HepG2 (cell line): ENCODE data around the gene NFYC. TPM values are rescaled to one million over a fixed set of nuclear protein-coding genes. Genes with fewer than 3 reads are reported as not detected.

Experiments used
- CREM ChIP-seq, 2 experiments: sonication (generic) in 1 of 2; formaldehyde crosslinking in 1 of 2; IDR thresholded peaks; 2 replicates each; pipeline versions ENCODE4 v1.4.0 to v1.6.1; 2016 to 2020; ENCODE audit warnings: antibody characterized with exemption in 1 of 2, mild to moderate bottlenecking in 1 of 2, missing genetic modification reagents in 1 of 2
- EP300 ChIP-seq, 3 experiments: sonication (generic) in 1 of 3; formaldehyde crosslinking in 1 of 3; IDR thresholded peaks; 2 replicates each; pipeline versions ENCODE4 v1.5.1 to v1.6.1; 2011 to 2020; ENCODE audit warnings: low read depth in 2 of 3, low read length in 2 of 3, borderline replicate concordance in 1 of 3, improper control_type of control experiment in 1 of 3, mild to moderate bottlenecking in 1 of 3, missing genetic modification reagents in 1 of 3, moderate library complexity in 1 of 3
- EZH2 ChIP-seq: conservative IDR thresholded peaks from 2 replicates; pipeline ENCODE4 v1.6.1; 2012; ENCODE audit warnings: mild to moderate bottlenecking, low read depth, low read length, moderate library complexity
- FOXP4 ChIP-seq: sonication (generic); formaldehyde crosslinking; IDR thresholded peaks from 2 replicates; pipeline ENCODE4 v1.4.0; 2020; ENCODE audit warnings: missing genetic modification reagents
- GATAD2A ChIP-seq: IDR thresholded peaks from 2 replicates; pipeline ENCODE4 v1.6.1; 2016
- MAFG ChIP-seq: sonication (generic); formaldehyde crosslinking; IDR thresholded peaks from 2 replicates; pipeline ENCODE4 v1.5.1; 2020; ENCODE audit warnings: mild to moderate bottlenecking, missing genetic modification reagents
- MIXL1 ChIP-seq: IDR thresholded peaks from 2 replicates; pipeline ENCODE4 v1.6.1; 2016
- PAWR ChIP-seq: sonication (generic); formaldehyde crosslinking; IDR thresholded peaks from 2 replicates; pipeline ENCODE4 v1.4.0; 2020; ENCODE audit warnings: missing genetic modification reagents, mild to moderate bottlenecking, borderline replicate concordance
- PHF20 ChIP-seq: sonication (generic); formaldehyde crosslinking; IDR thresholded peaks from 2 replicates; pipeline ENCODE4 v1.5.0; 2020; ENCODE audit warnings: mild to moderate bottlenecking, missing genetic modification reagents
- POLR2AphosphoS5 ChIP-seq: IDR thresholded peaks from 2 replicates; pipeline ENCODE4 v1.6.1; 2012; ENCODE audit warnings: low read depth, low read length
- RAD21 ChIP-seq: fragments of 450-650 bp; formaldehyde crosslinking; IDR thresholded peaks from 2 replicates; pipeline ENCODE4 v1.5.0; 2020; ENCODE audit warnings: mild to moderate bottlenecking
- RBAK ChIP-seq: sonication (generic); formaldehyde crosslinking; IDR thresholded peaks from 2 replicates; pipeline ENCODE4 v1.5.1; 2020; ENCODE audit warnings: mild to moderate bottlenecking, missing genetic modification reagents
- SKIL ChIP-seq: sonication (generic); formaldehyde crosslinking; IDR thresholded peaks from 2 replicates; pipeline ENCODE4 v1.8.0; 2022; ENCODE audit warnings: missing genetic modification reagents, mild to moderate bottlenecking, moderate library complexity, borderline replicate concordance
- TFAP4 ChIP-seq: sonication (generic); IDR thresholded peaks from 2 replicates; pipeline ENCODE4 v1.6.1; 2016; ENCODE audit warnings: low read depth, borderline replicate concordance
- TOPORS ChIP-seq: sonication (generic); formaldehyde crosslinking; IDR thresholded peaks from 2 replicates; pipeline ENCODE4 v1.8.0; 2023; ENCODE audit warnings: mild to moderate bottlenecking, missing genetic modification reagents
- ZNF10 ChIP-seq: sonication (generic); formaldehyde crosslinking; IDR thresholded peaks from 2 replicates; pipeline ENCODE4 v1.4.0; 2020; ENCODE audit warnings: mild to moderate bottlenecking, low read depth, missing genetic modification reagents, borderline replicate concordance
- ZNF431 ChIP-seq: sonication (generic); formaldehyde crosslinking; IDR thresholded peaks from 2 replicates; pipeline ENCODE4 v1.9.0; 2022; ENCODE audit warnings: missing genetic modification reagents, low read depth, mild to moderate bottlenecking, borderline replicate concordance
- ZNF577 ChIP-seq: sonication (generic); formaldehyde crosslinking; IDR thresholded peaks from 2 replicates; pipeline ENCODE4 v1.4.0; 2020; ENCODE audit warnings: mild to moderate bottlenecking, low read depth, missing genetic modification reagents, borderline replicate concordance
- ZNF720 ChIP-seq: sonication (generic); formaldehyde crosslinking; IDR thresholded peaks from 2 replicates; pipeline ENCODE4 v1.4.0; 2020; ENCODE audit warnings: missing genetic modification reagents
- ZNF788 ChIP-seq: sonication (generic); formaldehyde crosslinking; IDR thresholded peaks from 2 replicates; pipeline ENCODE4 v1.5.0; 2020; ENCODE audit warnings: mild to moderate bottlenecking, missing genetic modification reagents, borderline replicate concordance
- ZSCAN20 ChIP-seq: sonication (generic); formaldehyde crosslinking; IDR thresholded peaks from 2 replicates; pipeline ENCODE4 v1.4.0; 2020; ENCODE audit warnings: missing genetic modification reagents, mild to moderate bottlenecking, borderline replicate concordance
- polyA plus RNA-seq, 8 experiments: library from polyadenylated mRNA; depleted of rRNA in 3 of 8; stranded (reverse) in 7 of 8; unstranded in 1 of 8; fragments of >200 nt; fragmentation: Illumina TruSeq in 4 of 8; extraction: Trizol in 4 of 8; gene quantifications; 2 replicates each; pipeline versions ENCODE4 v1.2.1 to v1.2.3, GENCODE V29; 2011 to 2016; ENCODE audit warnings: low read depth in 4 of 8, missing spikeins in 1 of 8, mixed read lengths in 1 of 8; ENCODE audit not compliant: insufficient read depth in 1 of 8
- total RNA-seq, 5 experiments: library from RNA; depleted of rRNA; stranded (reverse); fragments of >200 nt; fragmentation: Illumina TruSeq; extraction: Trizol; gene quantifications; 2 replicates each; pipeline ENCODE4 v1.2.3, GENCODE V29; 2016; ENCODE audit warnings: low read depth in 1 of 5
- TF ChIP-seq, protein P1 (sequence below): sonication (generic); formaldehyde crosslinking; IDR thresholded peaks from 2 replicates; pipeline ENCODE4 v1.8.0; 2022; ENCODE audit warnings: mild to moderate bottlenecking, missing genetic modification reagents, borderline replicate concordance

NFYC gene
- total and polyA plus RNA-seq, 2 of the 13 experiments (the other 11 are each of a cell fraction or from before 2014, with no cell fraction given) = 33.9 to 73.7 TPM

- TF ChIP-seq CREM (IDR thresholded peaks at IDR 0.05) (peak; percentile 46; the same call in 1 of the 2 replicates), CREM (CRISPR knock-in tag; IDR thresholded peaks at IDR 0.05) (no peak), EP300 (IDR thresholded peaks at IDR 0.05; ENCODE audit: low read depth in 2 of 2, low read length in 2 of 2) (peak in 1 of 2 experiments; percentile 59; a peak in 1 of 4 replicates), EP300 (CRISPR knock-in tag; IDR thresholded peaks at IDR 0.05; ENCODE audit: borderline replicate concordance) (no peak), RAD21 (no peak), ZNF10 (CRISPR knock-in tag) (no peak), TOPORS (CRISPR knock-in tag) (no peak), ZSCAN20 (CRISPR knock-in tag) (no peak), POLR2AphosphoS5 (no peak), RBAK (CRISPR knock-in tag) (no peak), SKIL (no peak), MAFG (no peak), MIXL1 (CRISPR knock-in tag) (peak; percentile 44; the same call in 1 of the 2 replicates), ZNF720 (CRISPR knock-in tag) (no peak), EZH2 (no peak), TFAP4 (no peak), PAWR (CRISPR knock-in tag) (no peak), FOXP4 (CRISPR knock-in tag) (peak; percentile 76), ZNF577 (CRISPR knock-in tag) (no peak), PHF20 (CRISPR knock-in tag) (no peak), ZNF788 (CRISPR knock-in tag) (no peak), GATAD2A (CRISPR knock-in tag) (peak; percentile 46; the same call in 1 of the 2 replicates), ZNF431 (CRISPR knock-in tag) (no peak)
- TF ChIP-seq, protein P1, sequence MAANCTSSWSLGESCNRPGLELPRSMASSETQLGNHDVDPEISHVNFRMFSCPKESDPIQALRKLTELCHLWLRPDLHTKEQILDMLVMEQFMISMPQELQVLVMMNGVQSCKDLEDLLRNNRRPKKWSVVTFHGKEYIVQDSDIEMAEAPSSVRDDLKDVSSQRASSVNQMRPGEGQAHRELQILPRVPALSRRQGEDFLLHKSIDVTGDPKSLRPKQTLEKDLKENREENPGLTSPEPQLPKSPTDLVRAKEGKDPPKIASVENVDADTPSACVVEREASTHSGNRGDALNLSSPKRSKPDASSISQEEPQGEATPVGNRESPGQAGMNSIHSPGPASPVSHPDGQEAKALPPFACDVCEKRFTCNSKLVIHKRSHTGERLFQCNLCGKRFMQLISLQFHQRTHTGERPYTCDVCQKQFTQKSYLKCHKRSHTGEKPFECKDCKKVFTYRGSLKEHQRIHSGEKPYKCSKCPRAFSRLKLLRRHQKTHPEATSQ = no peak
Measured at GRCh38 chr1:40712405-40712944, 21.0 kb downstream of the NFYC start (continued).
